Endothelial cell of umbilical vein (primary cell): Measurements from ENCODE around the gene GID4. TPM values are rescaled to one million over a fixed set of nuclear protein-coding genes. Genes with fewer than 3 reads are reported as not detected.

Experiments used
- BruUV-seq: library from RNA; stranded (reverse); fragments of 400-500 nt; replicated peaks from 2 replicates; lab custom pipeline; 2021; lab: Mats Ljungman, UMichigan
- CTCF ChIA-PET: fragments of 300-600, 350-600 bp; sonication (Branson Sonifier 250); formaldehyde crosslinking; loops from one replicate; lab custom pipeline; 2021; ENCODE audit warnings: antibody characterized with exemption, inconsistent platforms; lab: Charles Lee
- POLR2A ChIA-PET: fragments of 300-600, 350-600 bp; sonication (Branson Sonifier 250); formaldehyde crosslinking; loops from one replicate; lab custom pipeline; 2021; ENCODE audit warnings: antibody characterized with exemption, inconsistent platforms; lab: Charles Lee
- DNase-seq: peaks from one replicate; pipeline ENCODE4 v3.0.0-alpha.2; 2011; ENCODE audit warnings: low read depth, low spot score
- FAIRE-seq: peaks from 2 replicates; lab custom pipeline; 2011; peaks lifted over from hg19 to GRCh38; lab: Jason Lieb, UNC
- H2AFZ ChIP-seq: 2 replicates; pipeline ENCODE4 v1.6.0; 2012; ENCODE audit warnings: low read depth, low read length, control low read depth, inconsistent platforms
- H3K27ac ChIP-seq: 2 replicates; pipeline ENCODE4 v1.5.1; 2011; ENCODE audit warnings: low read depth, mild to moderate bottlenecking, control low read depth, low read length, moderate library complexity; ENCODE audit not compliant: insufficient read depth
- H3K27me3 ChIP-seq, 2 experiments: 2 replicates each; pipeline versions ENCODE4 v1.6.0 to v1.6.1; 2011; ENCODE audit warnings: low read length in 2 of 2, mixed read lengths in 1 of 2; ENCODE audit not compliant: control insufficient read depth in 2 of 2, insufficient read depth in 2 of 2
- H3K36me3 ChIP-seq, 2 experiments: 2 replicates in 1 of 2; 3 replicates in 1 of 2; pipeline ENCODE4 v1.5.1; 2011; ENCODE audit warnings: low read length in 2 of 2, mild to moderate bottlenecking in 1 of 2, moderate library complexity in 1 of 2; ENCODE audit not compliant: control insufficient read depth in 2 of 2, insufficient read depth in 2 of 2; ENCODE audit errors: extremely low read depth in 1 of 2
- H3K4me1 ChIP-seq: 3 replicates; pipeline ENCODE4 v1.5.1; 2011; ENCODE audit warnings: mild to moderate bottlenecking, low read length; ENCODE audit not compliant: control insufficient read depth, insufficient read depth; ENCODE audit errors: extremely low read depth
- H3K4me2 ChIP-seq: 2 replicates; pipeline ENCODE4 v1.6.1; 2011; ENCODE audit warnings: low read length, control low read depth, mixed read lengths; ENCODE audit not compliant: insufficient read depth
- H3K4me3 ChIP-seq, 3 experiments: fragments of 200-600 bp in 1 of 3; sonication (generic), shearing (Covaris generic) in 1 of 3; replicated peaks in 1 of 3; 2 replicates each; pipeline ENCODE4 v1.5.1; 2011 to 2016; ENCODE audit warnings: control low read depth in 3 of 3, low read length in 3 of 3, mild to moderate bottlenecking in 2 of 3, inconsistent platforms in 1 of 3, low read depth in 1 of 3, moderate library complexity in 1 of 3; ENCODE audit not compliant: insufficient read depth in 1 of 3
- H3K79me2 ChIP-seq: 2 replicates; pipeline ENCODE4 v1.6.0; 2012; ENCODE audit warnings: low read length, inconsistent platforms; ENCODE audit not compliant: control insufficient read depth, insufficient read depth
- H3K9ac ChIP-seq: replicated peaks from 2 replicates; pipeline ENCODE3; 2011; ENCODE audit warnings: low read length, control low read depth; ENCODE audit not compliant: insufficient read depth; ENCODE audit errors: extremely low read depth
- H3K9me1 ChIP-seq: replicated peaks from 3 replicates; pipeline ENCODE4 v1.6.0; 2011; ENCODE audit warnings: mild to moderate bottlenecking, low read length; ENCODE audit not compliant: control insufficient read depth, insufficient read depth; ENCODE audit errors: extremely low read depth
- H3K9me3 ChIP-seq: replicated peaks from 2 replicates; pipeline ENCODE4 v1.5.1; 2012; ENCODE audit warnings: low read length, inconsistent platforms; ENCODE audit not compliant: control insufficient read depth, insufficient read depth
- H4K20me1 ChIP-seq: replicated peaks from 2 replicates; pipeline ENCODE3; 2011; ENCODE audit warnings: mild to moderate bottlenecking, low read length; ENCODE audit not compliant: control insufficient read depth, insufficient read depth; ENCODE audit errors: extremely low read depth
- CTCF ChIP-seq, 2 donors: IDR thresholded peaks; 1 replicate in 1 of 2; 2 replicates in 1 of 2; pipeline ENCODE4 v1.5.1; 2011; ENCODE audit warnings: low read length in 2 of 2, mild to moderate bottlenecking in 2 of 2, moderate library complexity in 2 of 2, control low read depth in 1 of 2, inconsistent platforms in 1 of 2, low read depth in 1 of 2; ENCODE audit not compliant: insufficient read depth in 1 of 2; ENCODE audit errors: extremely low read depth in 1 of 2
- EZH2 ChIP-seq: IDR thresholded peaks from 2 replicates; pipeline ENCODE4 v1.6.1; 2012; ENCODE audit warnings: borderline replicate concordance, low read depth, mild to moderate bottlenecking, moderate library complexity, low read length, inconsistent platforms; ENCODE audit not compliant: severe bottlenecking
- FOS ChIP-seq: IDR thresholded peaks from 2 replicates; pipeline ENCODE4 v1.6.1; 2011; ENCODE audit warnings: mild to moderate bottlenecking, low read length, moderate library complexity, borderline replicate concordance; ENCODE audit not compliant: insufficient read depth
- GATA2 ChIP-seq: IDR thresholded peaks from 2 replicates; pipeline ENCODE4 v1.7.0; 2011; ENCODE audit warnings: low read depth, mild to moderate bottlenecking, moderate library complexity, mixed read lengths, low read length; ENCODE audit not compliant: insufficient read length, insufficient read depth
- JUN ChIP-seq: IDR thresholded peaks from 2 replicates; pipeline ENCODE4 v1.6.1; 2011; ENCODE audit warnings: borderline replicate concordance, low read depth; ENCODE audit not compliant: insufficient read length, insufficient read depth
- MYC ChIP-seq: IDR thresholded peaks from one replicate; pipeline ENCODE4 v1.6.1; 2011; ENCODE audit warnings: mild to moderate bottlenecking, low read depth, low read length
- POLR2A ChIP-seq: IDR thresholded peaks from 2 replicates; pipeline ENCODE4 v1.6.1; 2012; ENCODE audit warnings: low read depth, mild to moderate bottlenecking, control low read depth, low read length
- POLR2AphosphoS5 ChIP-seq: IDR thresholded peaks from 2 replicates; pipeline ENCODE4 v1.6.1; 2012; ENCODE audit warnings: low read depth, mild to moderate bottlenecking, control low read depth, low read length, moderate library complexity; ENCODE audit not compliant: insufficient read depth
- dilution Hi-C: fragments of 300-500 bp; cut with MboI; formaldehyde crosslinking; loops from one replicate; pipeline ENCODE4 v1.15.0; 2019; ENCODE audit warnings: low sequenced_read_pairs; ENCODE audit not compliant: extremely low pct_ligation_motif_present
- intact Hi-C: fragments of 100-400 bp; cut with micrococcal nuclease; formaldehyde crosslinking; loops from one replicate; pipeline ENCODE4 v1.10.0; 2022
- polyA plus RNA-seq, 4 experiments: library from polyadenylated mRNA; depleted of rRNA in 3 of 4; stranded (reverse) in 3 of 4; unstranded in 1 of 4; fragments of >200 nt; gene quantifications; 2 replicates each; pipeline versions ENCODE4 v1.2.1 to v1.2.3, GENCODE V29; 2011 to 2012; ENCODE audit warnings: missing spikeins in 1 of 4
- total RNA-seq: library from RNA; stranded (reverse); gene quantifications from 2 replicates; pipeline ENCODE4 v1.2.3, GENCODE V29; 2021

The GID4 gene
- total and polyA plus RNA-seq, 2 donors (not counting 3 experiments of a cell fraction or from before 2014, with no cell fraction given), result 6.4 to 11.3 TPM

- TF ChIP-seq MYC (no peak), POLR2AphosphoS5 (no peak), JUN (no peak)
- Histone ChIP-seq H3K27ac (no peak overlapping the region), H3K4me3 (no peak overlapping the region), H3K79me2 (no peaks in the 10 kb centered on the region), H2AFZ (no peak overlapping the region), H3K4me2 (no peak overlapping the region), H3K9me3 (no peaks in the 10 kb centered on the region), H3K9me1 (no peaks in the 10 kb centered on the region), H3K9ac (no peak overlapping the region), H3K36me3 (peaks cover 0 to 9% of the 10 kb centered on the region in 2 experiments), H3K27me3 (no peaks in the 10 kb centered on the region), H4K20me1 (no peaks in the 10 kb centered on the region), H3K4me1 (no peaks in the 10 kb centered on the region)
- dilution Hi-C loops (no loop called here), intact Hi-C loops (no loop called here)
- CTCF ChIA-PET, result interaction anchor here (1.0 kb wide), 2 partner anchors 8 to 12 kb away, joined by 3 to 4 read pairs; no protein-coding TSS in a partner anchor
- POLR2A ChIA-PET, result no interaction called here
- FAIRE-seq, result no peak
- DNase-seq, result no peak
- no TSS peak for BruUV-seq
These were observed 70.8 kb downstream of the GID4 start for GRCh38 chr17:18109935-18110485.

- no peak for DNase-seq
- Histone ChIP-seq H3K4me3 (no peak overlapping the region), H3K4me2 (no peak overlapping the region), H3K27me3 (no peaks in the 10 kb centered on the region), H3K9me1 (no peaks in the 10 kb centered on the region), H4K20me1 (no peaks in the 10 kb centered on the region), H3K27ac (no peak overlapping the region), H2AFZ (no peak overlapping the region), H3K79me2 (no peaks in the 10 kb centered on the region), H3K9me3 (no peaks in the 10 kb centered on the region), H3K9ac (no peak overlapping the region), H3K4me1 (no peaks in the 10 kb centered on the region), H3K36me3 (peaks cover 0 to 7% of the 10 kb centered on the region in 2 experiments)
- no peak for FAIRE-seq
- CTCF ChIA-PET, result interaction anchor here (1.0 kb wide), 1 partner anchor 9 kb away, joined by 3 read pairs; no protein-coding TSS in a partner anchor
- no peak for TF ChIP-seq EZH2
- no peak for TF ChIP-seq FOS
- TF ChIP-seq POLR2A, result no peak
- TF ChIP-seq GATA2, result no peak
- TF ChIP-seq MYC, result no peak
- TF ChIP-seq CTCF (IDR thresholded peaks at IDR 0.05; ENCODE audit: extremely low read depth in 1 of 2, insufficient read depth in 1 of 2, low read depth in 1 of 2, low read length in 2 of 2), result no peak
- dilution Hi-C loops, result no loop called here
- BruUV-seq, result TSS peak; percentile 9
- intact Hi-C loops, result no loop called here
- POLR2A ChIA-PET, result interaction anchor here (1.3 kb wide), 1 partner anchor 10 kb away, joined by 3 read pairs; no protein-coding TSS in a partner anchor
These were observed 71.5 kb downstream of the GID4 start for GRCh38 chr17:18110636-18111145.
